GM23338 (cell line): ENCODE data around the gene CCND1. TPM values are rescaled to one million over a fixed set of nuclear protein-coding genes. Genes with fewer than 3 reads are reported as not detected.

Experiments
- ATAC-seq: fragments of 200-7000 bp; cut with Tn5 transposase; 3 replicates; pipeline ENCODE4 v1.9.1; 2020
- DNase-seq: peaks from one replicate; pipeline ENCODE4 v3.0.0-alpha.2; 2015; ENCODE audit warnings: low spot score
- H2AFZ ChIP-seq: fragments of 200-600 bp; sonication (generic); 2 replicates; pipeline ENCODE4 v1.8.0; 2016; ENCODE audit warnings: antibody characterized with exemption, mild to moderate bottlenecking, moderate library complexity
- H3F3A ChIP-seq: fragments of 200-600 bp; sonication (generic); replicated peaks from 2 replicates; pipeline ENCODE4 v1.8.0; 2017; ENCODE audit warnings: antibody characterized with exemption, mixed run types, low read depth
- H3K27ac ChIP-seq: fragments of 200-600 bp; sonication (generic); 2 replicates; pipeline ENCODE4 v1.6.1; 2016; ENCODE audit warnings: low read depth
- H3K27me3 ChIP-seq: fragments of 200-600 bp; sonication (generic); 2 replicates; pipeline ENCODE4 v1.8.0; 2016; ENCODE audit warnings: mild to moderate bottlenecking, mixed run types, moderate library complexity; ENCODE audit not compliant: insufficient read depth
- H3K36me3 ChIP-seq: fragments of 200-600 bp; sonication (generic); 2 replicates; pipeline ENCODE4 v1.8.0; 2016; ENCODE audit warnings: mild to moderate bottlenecking; ENCODE audit not compliant: insufficient read depth
- H3K4me1 ChIP-seq: fragments of 200-600 bp; sonication (generic); 2 replicates; pipeline ENCODE4 v1.8.0; 2016; ENCODE audit warnings: mild to moderate bottlenecking, moderate library complexity; ENCODE audit not compliant: insufficient read depth
- H3K4me2 ChIP-seq: fragments of 200-600 bp; sonication (generic); 2 replicates; pipeline ENCODE4 v1.7.1; 2017; ENCODE audit warnings: mixed run types
- H3K4me3 ChIP-seq: fragments of 200-600 bp; sonication (generic); 2 replicates; pipeline ENCODE4 v1.6.1; 2016; ENCODE audit warnings: mixed run types
- H3K79me2 ChIP-seq: fragments of 200-600 bp; sonication (generic); replicated peaks from 2 replicates; pipeline ENCODE4 v1.8.0; 2017; ENCODE audit warnings: mild to moderate bottlenecking; ENCODE audit not compliant: insufficient read depth
- H3K9me2 ChIP-seq: fragments of 200-600 bp; sonication (generic); 2 replicates; pipeline ENCODE4 v1.8.0; 2017; ENCODE audit not compliant: insufficient read depth
- H4K20me1 ChIP-seq: fragments of 200-600 bp; sonication (generic); replicated peaks from 2 replicates; pipeline ENCODE4 v1.8.0; 2017; ENCODE audit warnings: mild to moderate bottlenecking; ENCODE audit not compliant: insufficient read depth
- H3K27ac Mint-ChIP-seq: 2 replicates; pipeline ENCODE4 v1.8.0; 2020; ENCODE audit warnings: inconsistent platforms, mild to moderate bottlenecking, moderate library complexity, mixed read lengths
- H3K27me3 Mint-ChIP-seq: 3 replicates; pipeline ENCODE4 v1.8.0; 2022; ENCODE audit warnings: low read depth, mild to moderate bottlenecking, moderate library complexity, mixed read lengths, inconsistent platforms; ENCODE audit not compliant: insufficient read depth, poor library complexity
- H3K36me3 Mint-ChIP-seq: 3 replicates; pipeline ENCODE4 v1.8.0; 2021; ENCODE audit warnings: low read depth, mild to moderate bottlenecking, inconsistent platforms, moderate library complexity, mixed read lengths
- H3K4me1 Mint-ChIP-seq: 3 replicates; pipeline ENCODE4 v1.8.0; 2020; ENCODE audit warnings: mild to moderate bottlenecking, inconsistent platforms, mixed read lengths
- H3K4me3 Mint-ChIP-seq: 3 replicates; pipeline ENCODE4 v1.8.0; 2021; ENCODE audit warnings: moderate library complexity, mild to moderate bottlenecking, inconsistent platforms, mixed read lengths
- H3K9me3 Mint-ChIP-seq: 3 replicates; pipeline ENCODE4 v1.8.0; 2020; ENCODE audit warnings: moderate library complexity, mild to moderate bottlenecking, inconsistent platforms, mixed read lengths
- CREB1 ChIP-seq: fragments of 250-450 bp; sonication (Bioruptor Pico); IDR thresholded peaks from 2 replicates; pipeline ENCODE4 v1.5.0; 2020; ENCODE audit warnings: low read depth, mild to moderate bottlenecking, moderate library complexity
- ETS1 ChIP-seq: IDR thresholded peaks from 2 replicates; pipeline ENCODE4 v1.6.1; 2016; ENCODE audit warnings: antibody characterized with exemption
- EZH2 ChIP-seq: fragments of 200-600 bp; sonication (generic); IDR thresholded peaks from one replicate; pipeline ENCODE4 v1.8.0; 2017; ENCODE audit warnings: antibody characterized with exemption, mild to moderate bottlenecking, low read depth; ENCODE audit not compliant: unreplicated experiment
- EZH2phosphoT487 ChIP-seq: fragments of 200-600 bp; sonication (generic); IDR thresholded peaks from one replicate; pipeline ENCODE4 v1.8.1; 2018; ENCODE audit warnings: antibody characterized with exemption; ENCODE audit not compliant: unreplicated experiment
- JUNB ChIP-seq: IDR thresholded peaks from one replicate; pipeline ENCODE4 v1.6.1; 2016; ENCODE audit warnings: antibody characterized with exemption; ENCODE audit not compliant: unreplicated experiment
- NANOG ChIP-seq: IDR thresholded peaks from 2 replicates; pipeline ENCODE4 v1.6.1; 2016; ENCODE audit warnings: antibody characterized with exemption, borderline replicate concordance
- POLR2AphosphoS5 ChIP-seq: IDR thresholded peaks from 2 replicates; pipeline ENCODE4 v1.6.1; 2016; ENCODE audit warnings: antibody characterized with exemption, low read depth
- STAT1 ChIP-seq: IDR thresholded peaks from one replicate; pipeline ENCODE4 v1.6.1; 2016; ENCODE audit warnings: antibody characterized with exemption; ENCODE audit not compliant: unreplicated experiment
- ZNF114 ChIP-seq: fragments of 250-450 bp; sonication (Bioruptor Pico); IDR thresholded peaks from 2 replicates; pipeline ENCODE4 v1.5.0; 2020; ENCODE audit warnings: mild to moderate bottlenecking, moderate library complexity
- ZNF331 ChIP-seq: fragments of 250-450 bp; sonication (Bioruptor Pico); IDR thresholded peaks from 2 replicates; pipeline ENCODE4 v1.5.0; 2020; ENCODE audit warnings: low read depth, mild to moderate bottlenecking, moderate library complexity
- polyA plus RNA-seq: library from polyadenylated mRNA; unstranded; fragments of >200 nt; fragmentation: Nextera tagmentation; extraction: Ambion mirVana; gene quantifications from 2 replicates; pipeline ENCODE4 v1.2.1, GENCODE V29; 2016
- total RNA-seq: library from RNA; depleted of rRNA; stranded (reverse); fragments of >200 nt; shearing (Covaris generic); gene quantifications from 2 replicates; pipeline ENCODE4 v1.2.3, GENCODE V29; 2014
- TF ChIP-seq, protein P1 (sequence below), 2 experiments: fragments of 200-600 bp in 1 of 2; sonication (generic) in 1 of 2; conservative IDR thresholded peaks; 2 replicates each; pipeline versions ENCODE4 v1.5.1 to v1.6.1; 2016 to 2017; ENCODE audit warnings: antibody characterized with exemption in 2 of 2, low read depth in 2 of 2, mild to moderate bottlenecking in 2 of 2, moderate library complexity in 1 of 2
- TF ChIP-seq, protein P2 (sequence below): fragments of 250-450 bp; sonication (Bioruptor Pico); IDR thresholded peaks from 2 replicates; pipeline ENCODE4 v1.5.0; 2020; ENCODE audit warnings: mild to moderate bottlenecking, moderate library complexity
- TF ChIP-seq, protein P3 (sequence below): IDR thresholded peaks from one replicate; pipeline ENCODE4 v1.6.1; 2018; ENCODE audit warnings: antibody characterized with exemption; ENCODE audit not compliant: unreplicated experiment

Gene CCND1
- total and polyA plus RNA-seq, 2 experiments from 2014 or later = 109 to 183 TPM

DNA sequence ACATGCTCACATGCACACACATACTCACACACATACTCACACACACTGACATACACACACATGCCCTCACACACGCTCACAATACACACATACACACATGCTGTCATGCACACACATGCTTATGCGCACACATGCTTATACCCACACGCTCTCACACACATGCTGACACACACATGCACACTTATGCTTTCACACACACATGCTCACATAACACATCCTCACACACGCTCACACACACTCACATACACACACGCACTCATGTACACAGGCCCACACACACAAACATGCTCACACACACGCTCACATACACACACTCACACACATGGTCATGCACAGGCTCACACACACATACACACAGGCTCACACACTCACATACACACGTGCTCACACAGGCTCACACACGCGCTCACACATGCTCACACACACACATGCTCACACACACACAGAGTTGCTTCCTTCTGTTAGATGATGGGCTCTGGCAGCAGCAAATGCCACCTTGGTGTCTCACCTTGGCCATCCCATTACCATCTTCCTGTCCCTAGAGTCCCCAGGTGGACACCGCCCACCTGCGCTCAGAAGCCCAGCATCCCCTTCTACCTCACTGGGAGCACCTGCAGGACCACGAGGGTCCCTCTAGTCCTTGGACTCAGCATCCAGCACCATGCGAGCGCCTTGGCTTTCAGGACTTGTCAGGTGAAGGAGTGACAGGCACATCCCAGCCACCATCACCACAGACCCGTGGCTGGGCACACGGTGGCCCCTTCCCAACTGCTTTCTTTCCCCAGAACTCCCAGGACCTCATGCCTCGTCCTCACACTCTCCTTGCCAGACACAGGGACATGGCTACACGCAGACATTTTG lies 44.9 kb upstream of the CCND1 start:
- DNase-seq (no peak), ATAC-seq (no peak)
- H3K27me3 ChIP-seq = no peaks in the 10 kb centered on the region
- no peaks in the 10 kb centered on the region; the same call in 2 of the 3 replicates for H3K36me3 Mint-ChIP-seq
- H3K4me1 Mint-ChIP-seq = peaks cover 2% of the 10 kb centered on the region; the same call in 1 of the 3 replicates
- H3K9me2 ChIP-seq = 0 out of 2 replicates have a peak, but pooled peaks cover 2% of the 10 kb centered on the region
- TF ChIP-seq CREB1 (CRISPR knock-in tag) (no peak), ZNF114 (CRISPR knock-in tag) (no peak), ETS1 (no peak), EZH2phosphoT487 (no peak), EZH2 (no peak), NANOG (no peak), POLR2AphosphoS5 (no peak), STAT1 (no peak), JUNB (no peak), ZNF331 (CRISPR knock-in tag) (no peak)
- TF ChIP-seq, protein P1, sequence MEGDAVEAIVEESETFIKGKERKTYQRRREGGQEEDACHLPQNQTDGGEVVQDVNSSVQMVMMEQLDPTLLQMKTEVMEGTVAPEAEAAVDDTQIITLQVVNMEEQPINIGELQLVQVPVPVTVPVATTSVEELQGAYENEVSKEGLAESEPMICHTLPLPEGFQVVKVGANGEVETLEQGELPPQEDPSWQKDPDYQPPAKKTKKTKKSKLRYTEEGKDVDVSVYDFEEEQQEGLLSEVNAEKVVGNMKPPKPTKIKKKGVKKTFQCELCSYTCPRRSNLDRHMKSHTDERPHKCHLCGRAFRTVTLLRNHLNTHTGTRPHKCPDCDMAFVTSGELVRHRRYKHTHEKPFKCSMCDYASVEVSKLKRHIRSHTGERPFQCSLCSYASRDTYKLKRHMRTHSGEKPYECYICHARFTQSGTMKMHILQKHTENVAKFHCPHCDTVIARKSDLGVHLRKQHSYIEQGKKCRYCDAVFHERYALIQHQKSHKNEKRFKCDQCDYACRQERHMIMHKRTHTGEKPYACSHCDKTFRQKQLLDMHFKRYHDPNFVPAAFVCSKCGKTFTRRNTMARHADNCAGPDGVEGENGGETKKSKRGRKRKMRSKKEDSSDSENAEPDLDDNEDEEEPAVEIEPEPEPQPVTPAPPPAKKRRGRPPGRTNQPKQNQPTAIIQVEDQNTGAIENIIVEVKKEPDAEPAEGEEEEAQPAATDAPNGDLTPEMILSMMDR (conservative IDR thresholded peaks at IDR 0.05; ENCODE audit: low read depth in 2 of 2) = no peak
- TF ChIP-seq, protein P2, sequence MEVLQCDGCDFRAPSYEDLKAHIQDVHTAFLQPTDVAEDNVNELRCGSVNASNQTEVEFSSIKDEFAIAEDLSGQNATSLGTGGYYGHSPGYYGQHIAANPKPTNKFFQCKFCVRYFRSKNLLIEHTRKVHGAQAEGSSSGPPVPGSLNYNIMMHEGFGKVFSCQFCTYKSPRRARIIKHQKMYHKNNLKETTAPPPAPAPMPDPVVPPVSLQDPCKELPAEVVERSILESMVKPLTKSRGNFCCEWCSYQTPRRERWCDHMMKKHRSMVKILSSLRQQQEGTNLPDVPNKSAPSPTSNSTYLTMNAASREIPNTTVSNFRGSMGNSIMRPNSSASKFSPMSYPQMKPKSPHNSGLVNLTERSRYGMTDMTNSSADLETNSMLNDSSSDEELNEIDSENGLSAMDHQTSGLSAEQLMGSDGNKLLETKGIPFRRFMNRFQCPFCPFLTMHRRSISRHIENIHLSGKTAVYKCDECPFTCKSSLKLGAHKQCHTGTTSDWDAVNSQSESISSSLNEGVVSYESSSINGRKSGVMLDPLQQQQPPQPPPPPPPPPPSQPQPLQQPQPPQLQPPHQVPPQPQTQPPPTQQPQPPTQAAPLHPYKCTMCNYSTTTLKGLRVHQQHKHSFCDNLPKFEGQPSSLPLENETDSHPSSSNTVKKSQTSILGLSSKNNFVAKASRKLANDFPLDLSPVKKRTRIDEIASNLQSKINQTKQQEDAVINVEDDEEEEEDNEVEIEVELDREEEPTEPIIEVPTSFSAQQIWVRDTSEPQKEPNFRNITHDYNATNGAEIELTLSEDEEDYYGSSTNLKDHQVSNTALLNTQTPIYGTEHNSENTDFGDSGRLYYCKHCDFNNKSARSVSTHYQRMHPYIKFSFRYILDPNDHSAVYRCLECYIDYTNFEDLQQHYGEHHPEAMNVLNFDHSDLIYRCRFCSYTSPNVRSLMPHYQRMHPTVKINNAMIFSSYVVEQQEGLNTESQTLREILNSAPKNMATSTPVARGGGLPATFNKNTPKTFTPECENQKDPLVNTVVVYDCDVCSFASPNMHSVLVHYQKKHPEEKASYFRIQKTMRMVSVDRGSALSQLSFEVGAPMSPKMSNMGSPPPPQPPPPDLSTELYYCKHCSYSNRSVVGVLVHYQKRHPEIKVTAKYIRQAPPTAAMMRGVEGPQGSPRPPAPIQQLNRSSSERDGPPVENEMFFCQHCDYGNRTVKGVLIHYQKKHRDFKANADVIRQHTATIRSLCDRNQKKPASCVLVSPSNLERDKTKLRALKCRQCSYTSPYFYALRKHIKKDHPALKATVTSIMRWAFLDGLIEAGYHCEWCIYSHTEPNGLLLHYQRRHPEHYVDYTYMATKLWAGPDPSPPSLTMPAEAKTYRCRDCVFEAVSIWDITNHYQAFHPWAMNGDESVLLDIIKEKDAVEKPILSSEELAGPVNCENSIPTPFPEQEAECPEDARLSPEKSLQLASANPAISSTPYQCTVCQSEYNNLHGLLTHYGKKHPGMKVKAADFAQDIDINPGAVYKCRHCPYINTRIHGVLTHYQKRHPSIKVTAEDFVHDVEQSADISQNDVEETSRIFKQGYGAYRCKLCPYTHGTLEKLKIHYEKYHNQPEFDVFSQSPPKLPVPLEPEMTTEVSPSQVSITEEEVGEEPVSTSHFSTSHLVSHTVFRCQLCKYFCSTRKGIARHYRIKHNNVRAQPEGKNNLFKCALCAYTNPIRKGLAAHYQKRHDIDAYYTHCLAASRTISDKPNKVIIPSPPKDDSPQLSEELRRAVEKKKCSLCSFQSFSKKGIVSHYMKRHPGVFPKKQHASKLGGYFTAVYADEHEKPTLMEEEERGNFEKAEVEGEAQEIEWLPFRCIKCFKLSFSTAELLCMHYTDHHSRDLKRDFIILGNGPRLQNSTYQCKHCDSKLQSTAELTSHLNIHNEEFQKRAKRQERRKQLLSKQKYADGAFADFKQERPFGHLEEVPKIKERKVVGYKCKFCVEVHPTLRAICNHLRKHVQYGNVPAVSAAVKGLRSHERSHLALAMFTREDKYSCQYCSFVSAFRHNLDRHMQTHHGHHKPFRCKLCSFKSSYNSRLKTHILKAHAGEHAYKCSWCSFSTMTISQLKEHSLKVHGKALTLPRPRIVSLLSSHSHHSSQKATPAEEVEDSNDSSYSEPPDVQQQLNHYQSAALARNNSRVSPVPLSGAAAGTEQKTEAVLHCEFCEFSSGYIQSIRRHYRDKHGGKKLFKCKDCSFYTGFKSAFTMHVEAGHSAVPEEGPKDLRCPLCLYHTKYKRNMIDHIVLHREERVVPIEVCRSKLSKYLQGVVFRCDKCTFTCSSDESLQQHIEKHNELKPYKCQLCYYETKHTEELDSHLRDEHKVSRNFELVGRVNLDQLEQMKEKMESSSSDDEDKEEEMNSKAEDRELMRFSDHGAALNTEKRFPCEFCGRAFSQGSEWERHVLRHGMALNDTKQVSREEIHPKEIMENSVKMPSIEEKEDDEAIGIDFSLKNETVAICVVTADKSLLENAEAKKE (CRISPR knock-in tag) = no peak
- TF ChIP-seq, protein P3, sequence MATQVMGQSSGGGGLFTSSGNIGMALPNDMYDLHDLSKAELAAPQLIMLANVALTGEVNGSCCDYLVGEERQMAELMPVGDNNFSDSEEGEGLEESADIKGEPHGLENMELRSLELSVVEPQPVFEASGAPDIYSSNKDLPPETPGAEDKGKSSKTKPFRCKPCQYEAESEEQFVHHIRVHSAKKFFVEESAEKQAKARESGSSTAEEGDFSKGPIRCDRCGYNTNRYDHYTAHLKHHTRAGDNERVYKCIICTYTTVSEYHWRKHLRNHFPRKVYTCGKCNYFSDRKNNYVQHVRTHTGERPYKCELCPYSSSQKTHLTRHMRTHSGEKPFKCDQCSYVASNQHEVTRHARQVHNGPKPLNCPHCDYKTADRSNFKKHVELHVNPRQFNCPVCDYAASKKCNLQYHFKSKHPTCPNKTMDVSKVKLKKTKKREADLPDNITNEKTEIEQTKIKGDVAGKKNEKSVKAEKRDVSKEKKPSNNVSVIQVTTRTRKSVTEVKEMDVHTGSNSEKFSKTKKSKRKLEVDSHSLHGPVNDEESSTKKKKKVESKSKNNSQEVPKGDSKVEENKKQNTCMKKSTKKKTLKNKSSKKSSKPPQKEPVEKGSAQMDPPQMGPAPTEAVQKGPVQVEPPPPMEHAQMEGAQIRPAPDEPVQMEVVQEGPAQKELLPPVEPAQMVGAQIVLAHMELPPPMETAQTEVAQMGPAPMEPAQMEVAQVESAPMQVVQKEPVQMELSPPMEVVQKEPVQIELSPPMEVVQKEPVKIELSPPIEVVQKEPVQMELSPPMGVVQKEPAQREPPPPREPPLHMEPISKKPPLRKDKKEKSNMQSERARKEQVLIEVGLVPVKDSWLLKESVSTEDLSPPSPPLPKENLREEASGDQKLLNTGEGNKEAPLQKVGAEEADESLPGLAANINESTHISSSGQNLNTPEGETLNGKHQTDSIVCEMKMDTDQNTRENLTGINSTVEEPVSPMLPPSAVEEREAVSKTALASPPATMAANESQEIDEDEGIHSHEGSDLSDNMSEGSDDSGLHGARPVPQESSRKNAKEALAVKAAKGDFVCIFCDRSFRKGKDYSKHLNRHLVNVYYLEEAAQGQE = no peak
- H4K20me1 ChIP-seq = no peaks in the 10 kb centered on the region
- no peak overlapping the region for H3K27ac Mint-ChIP-seq
- H3K9me3 Mint-ChIP-seq = peaks cover 5% of the 10 kb centered on the region; the same call in 2 of the 3 replicates
- H3K4me2 ChIP-seq = no peak overlapping the region
- no peaks in the 10 kb centered on the region for H3F3A ChIP-seq
- no peaks in the 10 kb centered on the region for H3K36me3 ChIP-seq
- no peak overlapping the region for H3K27ac ChIP-seq
- no peaks in the 10 kb centered on the region for H3K4me1 ChIP-seq
- H3K27me3 Mint-ChIP-seq = peaks cover 5% of the 10 kb centered on the region
- no peak overlapping the region for H3K4me3 ChIP-seq
- no peak overlapping the region for H2AFZ ChIP-seq
- H3K4me3 Mint-ChIP-seq = no peak overlapping the region
- H3K79me2 ChIP-seq = no peaks in the 10 kb centered on the region
